ENCODE results near the gene KIAA1671. TPM values are rescaled to one million over a fixed set of nuclear protein-coding genes. Genes with fewer than 3 reads are reported as not detected.

The KIAA1671 gene
- total and polyA plus RNA-seq, 9 of the 15 experiments (the other 6 are each of a cell fraction or from before 2014, with no cell fraction given) = under 0.01 to 0.11 (median 0.02) TPM; not detected in 5

- in situ Hi-C loops (cut with MboI) (loop anchor here (10.0 to 25.0 kb wide), 2 partner anchors 134 to 1136 kb away; no protein-coding TSS in a partner anchor), intact Hi-C loops (cut with micrococcal nuclease) (no loop called here)
- FAIRE-seq = no peak
- H2AFZ ChIP-seq (ENCODE audit: low read depth, low read length) = no peak overlapping the region
- H3K9ac ChIP-seq (ENCODE audit: insufficient read depth in 1 of 2, low read depth in 2 of 2, low read length in 2 of 2) = no peak overlapping the region
- no peak for ATAC-seq
- no peaks in the 10 kb centered on the region for H3K36me3 ChIP-seq (ENCODE audit: control insufficient read depth, insufficient read depth, low read length)
- H3K27me3 ChIP-seq (ENCODE audit: control insufficient read depth in 2 of 2, insufficient read depth in 2 of 2, low read length in 2 of 2) = peaks cover 4 to 20% of the 10 kb centered on the region in 2 experiments; a peak in 2 of 5 replicates
- no peak overlapping the region for H3K4me2 ChIP-seq (ENCODE audit: insufficient read depth, low read length)
- ChIA-PET POLR2A (no interaction called here), CTCF (ENCODE audit: low intra/inter-chr PET ratio) (no interaction called here)
- WGBS (ENCODE audit: insufficient coverage, low coverage, missing lambda C conversion rate) = 2% methylated on average over 7 of the region's 7 CpGs
- BruUV-seq (replicated peaks) = no TSS peak
- DNase-seq (ENCODE audit: extremely low read depth in 1 of 4, low spot score in 3 of 4) = no peak
- no peaks in the 10 kb centered on the region for H3K79me2 ChIP-seq (ENCODE audit: control insufficient read depth, insufficient read depth, low read length)
- TF ChIP-seq ZNF175 (CRISPR knock-in tag; IDR thresholded peaks at IDR 0.05; ENCODE audit: low read depth) = no peak
- TF ChIP-seq KLF10 (CRISPR knock-in tag; IDR thresholded peaks at IDR 0.05) = no peak
- no peak for TF ChIP-seq NR2F6 (CRISPR knock-in tag; IDR thresholded peaks at IDR 0.05)
- no peak for TF ChIP-seq ARID3B (CRISPR knock-in tag; IDR thresholded peaks at IDR 0.05; ENCODE audit: borderline replicate concordance)
- no peak for TF ChIP-seq ZNF318 (IDR thresholded peaks at IDR 0.05; ENCODE audit: borderline replicate concordance in 1 of 2, low read depth in 1 of 2)
- TF ChIP-seq ZNF707 (CRISPR knock-in tag; conservative IDR thresholded peaks at IDR 0.05) = no peak
- TF ChIP-seq HDGF (IDR thresholded peaks at IDR 0.05) = no peak
- TF ChIP-seq YBX1 (IDR thresholded peaks at IDR 0.05) = no peak
- TF ChIP-seq ZNF586 (CRISPR knock-in tag; conservative IDR thresholded peaks at IDR 0.05) = no peak
- H3K9me3 ChIP-seq (replicated peaks; ENCODE audit: control insufficient read depth, insufficient read depth, low read depth, low read length) = no peaks in the 10 kb centered on the region
- H3K9me1 ChIP-seq (ENCODE audit: control insufficient read depth, insufficient read depth, low read length) = no peaks in the 10 kb centered on the region
- no peak overlapping the region for H3K27ac ChIP-seq (ENCODE audit: extremely low read depth, low read depth, low read length)
- H3K4me1 ChIP-seq (replicated peaks in 1 of 2; ENCODE audit: control insufficient read depth in 2 of 2, insufficient read depth in 2 of 2, low read length in 2 of 2) = no peaks in the 10 kb centered on the region; a peak in 1 of 5 replicates
- 0 out of 2 replicates have a peak, but pooled peaks cover 3% of the 10 kb centered on the region for H4K20me1 ChIP-seq (replicated peaks; ENCODE audit: control insufficient read depth, insufficient read depth, low read length)
- no peak overlapping the region for H3K4me3 ChIP-seq
These were observed 248.5 kb downstream of the KIAA1671 start for GRCh38 chr22:25200967-25201366.
